ENCODE data around the gene RAB23. TPM values are rescaled to one million over a fixed set of nuclear protein-coding genes. Genes with fewer than 3 reads are reported as not detected.

Gene RAB23
- total and polyA plus RNA-seq, 2 experiments from 2014 or later: 5.2 to 16.7 TPM

- 0 out of 2 replicates have a peak, but pooled peaks cover 2% of the 10 kb centered on the region for H3F3A ChIP-seq (replicated peaks; ENCODE audit: low read depth)
- no peaks in the 10 kb centered on the region for H3K79me2 ChIP-seq (replicated peaks; ENCODE audit: insufficient read depth)
- no peak for ATAC-seq
- no peak overlapping the region for H3K4me3 Mint-ChIP-seq
- H3K4me2 ChIP-seq: no peak overlapping the region
- H3K36me3 Mint-ChIP-seq (ENCODE audit: low read depth): 0 out of 3 replicates have a peak, but pooled peaks cover 3% of the 10 kb centered on the region
- H4K20me1 ChIP-seq (replicated peaks; ENCODE audit: insufficient read depth): no peaks in the 10 kb centered on the region
- H3K4me1 ChIP-seq (ENCODE audit: insufficient read depth): no peaks in the 10 kb centered on the region
- no peaks in the 10 kb centered on the region for H3K4me1 Mint-ChIP-seq
- H3K27me3 ChIP-seq (ENCODE audit: insufficient read depth): no peaks in the 10 kb centered on the region
- H3K9me2 ChIP-seq (ENCODE audit: insufficient read depth): no peaks in the 10 kb centered on the region
- no peaks in the 10 kb centered on the region for H3K9me3 Mint-ChIP-seq
- no peaks in the 10 kb centered on the region for H3K27me3 Mint-ChIP-seq (ENCODE audit: insufficient read depth, low read depth, poor library complexity)
- H3K27ac ChIP-seq (ENCODE audit: low read depth): no peak overlapping the region
- no peak for DNase-seq (ENCODE audit: low spot score)
- H3K27ac Mint-ChIP-seq: no peak overlapping the region
- TF ChIP-seq JUNB (IDR thresholded peaks at IDR 0.05; ENCODE audit: unreplicated experiment) (no peak), EZH2phosphoT487 (IDR thresholded peaks at IDR 0.05; ENCODE audit: unreplicated experiment) (no peak), POLR2AphosphoS5 (IDR thresholded peaks at IDR 0.05; ENCODE audit: low read depth) (no peak), CTCF (conservative IDR thresholded peaks at IDR 0.05; ENCODE audit: low read depth in 2 of 2) (no peak), STAT1 (IDR thresholded peaks at IDR 0.05; ENCODE audit: unreplicated experiment) (no peak), ZNF462 (CRISPR knock-in tag; IDR thresholded peaks at IDR 0.05) (no peak), REST (IDR thresholded peaks at IDR 0.05; ENCODE audit: unreplicated experiment) (no peak), EZH2 (IDR thresholded peaks at IDR 0.05; ENCODE audit: low read depth, unreplicated experiment) (no peak), CREB1 (CRISPR knock-in tag; IDR thresholded peaks at IDR 0.05; ENCODE audit: low read depth) (no peak), NANOG (IDR thresholded peaks at IDR 0.05; ENCODE audit: borderline replicate concordance) (no peak), ETS1 (IDR thresholded peaks at IDR 0.05) (no peak), ZNF114 (CRISPR knock-in tag; IDR thresholded peaks at IDR 0.05) (no peak), ZNF331 (CRISPR knock-in tag; IDR thresholded peaks at IDR 0.05; ENCODE audit: low read depth) (no peak)
- no peak overlapping the region for H3K4me3 ChIP-seq
- no peak overlapping the region for H2AFZ ChIP-seq
- H3K36me3 ChIP-seq (ENCODE audit: insufficient read depth): peaks cover 4% of the 10 kb centered on the region; the same call in 1 of the 2 replicates
Measured at GRCh38 chr6:57162516-57162915, 59.6 kb downstream of the RAB23 start.

All from GM23338 (cell line).